Breast epithelium (tissue), 3 donors: Measurements from ENCODE around the gene KMO.

Experiments used
- POLR2A ChIP-seq: fragments of 450-650 bp; IDR thresholded peaks from one replicate; pipeline ENCODE4 v1.6.1; 2016; ENCODE audit warnings: antibody characterized with exemption, mild to moderate bottlenecking, moderate library complexity
- POLR2AphosphoS5 ChIP-seq, 3 donors: sonication (generic); formaldehyde crosslinking; IDR thresholded peaks; one replicate each; pipeline ENCODE4 v1.6.1; 2017; ENCODE audit warnings: antibody characterized with exemption in 3 of 3
- TF ChIP-seq, protein P1 (sequence below), 3 donors: fragments of 450-650 bp; IDR thresholded peaks; one replicate each; pipeline ENCODE4 v1.5.1; 2016 to 2017; ENCODE audit warnings: antibody characterized with exemption in 3 of 3, mild to moderate bottlenecking in 3 of 3, moderate library complexity in 3 of 3

DNA sequence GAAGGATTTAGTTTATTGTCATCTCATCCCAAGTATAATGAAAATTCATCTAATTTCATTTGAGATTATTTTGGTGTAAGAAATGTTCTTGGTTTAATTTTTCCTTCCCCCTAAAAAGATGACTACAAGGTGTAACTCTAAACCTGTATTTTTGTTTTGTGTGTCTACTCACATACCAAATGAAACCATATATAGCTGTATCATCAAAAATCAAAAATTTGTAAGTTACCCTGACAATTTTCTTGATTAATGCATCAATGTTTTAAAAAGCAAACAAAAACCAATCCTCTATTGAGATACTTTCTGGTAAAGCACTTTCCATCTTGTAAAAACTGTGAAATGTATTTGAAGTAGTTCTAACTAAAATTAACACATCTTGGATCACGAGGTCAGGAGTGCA is 43.4 kb upstream of the KMO start:
- TF ChIP-seq, protein P1, sequence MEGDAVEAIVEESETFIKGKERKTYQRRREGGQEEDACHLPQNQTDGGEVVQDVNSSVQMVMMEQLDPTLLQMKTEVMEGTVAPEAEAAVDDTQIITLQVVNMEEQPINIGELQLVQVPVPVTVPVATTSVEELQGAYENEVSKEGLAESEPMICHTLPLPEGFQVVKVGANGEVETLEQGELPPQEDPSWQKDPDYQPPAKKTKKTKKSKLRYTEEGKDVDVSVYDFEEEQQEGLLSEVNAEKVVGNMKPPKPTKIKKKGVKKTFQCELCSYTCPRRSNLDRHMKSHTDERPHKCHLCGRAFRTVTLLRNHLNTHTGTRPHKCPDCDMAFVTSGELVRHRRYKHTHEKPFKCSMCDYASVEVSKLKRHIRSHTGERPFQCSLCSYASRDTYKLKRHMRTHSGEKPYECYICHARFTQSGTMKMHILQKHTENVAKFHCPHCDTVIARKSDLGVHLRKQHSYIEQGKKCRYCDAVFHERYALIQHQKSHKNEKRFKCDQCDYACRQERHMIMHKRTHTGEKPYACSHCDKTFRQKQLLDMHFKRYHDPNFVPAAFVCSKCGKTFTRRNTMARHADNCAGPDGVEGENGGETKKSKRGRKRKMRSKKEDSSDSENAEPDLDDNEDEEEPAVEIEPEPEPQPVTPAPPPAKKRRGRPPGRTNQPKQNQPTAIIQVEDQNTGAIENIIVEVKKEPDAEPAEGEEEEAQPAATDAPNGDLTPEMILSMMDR (IDR thresholded peaks at IDR 0.05) = no peak
- no peak for TF ChIP-seq POLR2AphosphoS5 (IDR thresholded peaks at IDR 0.05)
- TF ChIP-seq POLR2A = no peak
